HUDEP-2 (cell line): ENCODE data around the gene C3orf33.

Source experiments
- DNase-seq, 76 experiments: peaks; one replicate each; lab custom pipeline; 2025; ENCODE audit not compliant: unreplicated experiment in 76 of 76; lab: John Stamatoyannopoulos, UW

C3orf33 gene

GRCh38 chr3:155744010-155744625 lies 62.0 kb downstream of the C3orf33 start:
- peak in 6 of 76 experiments; percentile 2 to 12 (median 6) for DNase-seq

GRCh38 chr3:155743606-155744005 lies 62.5 kb downstream of the C3orf33 start:
- DNase-seq = no peak

GRCh38 chr3:155742349-155742965 lies 63.6 kb downstream of the C3orf33 start:
- DNase-seq = no peak

- DNase-seq = no peak
Observed at GRCh38 chr3:155741603-155742002, 64.5 kb downstream of the C3orf33 start.

GRCh38 chr3:155741101-155741500 lies 65.0 kb downstream of the C3orf33 start:
- DNase-seq = no peak

- peak in 1 of 76 experiments; percentile 5 for DNase-seq
Observed at GRCh38 chr3:155739154-155739553, 66.9 kb downstream of the C3orf33 start.

- no peak for DNase-seq
Observed at GRCh38 chr3:155738580-155739076, 67.5 kb downstream of the C3orf33 start.

GRCh38 chr3:155737844-155738460 lies 68.1 kb downstream of the C3orf33 start:
- DNase-seq = no peak

GRCh38 chr3:155736381-155736780 lies 69.7 kb downstream of the C3orf33 start:
- no peak for DNase-seq

- no peak for DNase-seq
Observed at GRCh38 chr3:155730843-155731242, 75.2 kb downstream of the C3orf33 start.

GRCh38 chr3:155727836-155728235 lies 78.2 kb downstream of the C3orf33 start:
- no peak for DNase-seq

GRCh38 chr3:155714295-155714718 lies 91.8 kb downstream of the C3orf33 start:
- no peak for DNase-seq
